ENCODE results near the gene HCK.
A peak's percentile ranks its signal among the peaks of the same experiment; 100 is the strongest.

Gene HCK

DNA sequence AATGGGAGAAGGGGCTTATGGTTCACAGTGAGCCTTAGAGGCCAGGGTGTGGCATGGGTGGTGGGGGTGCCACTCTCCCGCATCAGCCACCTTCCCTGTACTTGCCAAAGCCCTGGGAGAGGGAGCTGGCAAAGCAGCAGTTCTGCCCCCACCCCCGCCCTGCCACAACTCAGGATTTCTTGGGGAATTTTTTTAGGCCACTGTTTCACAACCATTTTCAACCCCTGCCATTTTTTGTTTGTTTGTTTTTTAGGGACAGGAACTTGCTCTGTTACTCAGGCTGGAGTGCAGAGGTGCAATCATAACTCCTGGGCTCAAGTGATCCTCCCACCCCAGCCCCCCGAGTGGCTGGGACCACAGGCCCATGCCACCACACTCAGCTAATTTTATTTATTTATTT, 35.0 kb downstream of the HCK start:
- no peak overlapping the region for H3K27ac ChIP-seq
- no peak for TF ChIP-seq CTCF (conservative IDR thresholded peaks at IDR 0.05)
- TF ChIP-seq ZFX (IDR thresholded peaks at IDR 0.05), result no peak

DNA sequence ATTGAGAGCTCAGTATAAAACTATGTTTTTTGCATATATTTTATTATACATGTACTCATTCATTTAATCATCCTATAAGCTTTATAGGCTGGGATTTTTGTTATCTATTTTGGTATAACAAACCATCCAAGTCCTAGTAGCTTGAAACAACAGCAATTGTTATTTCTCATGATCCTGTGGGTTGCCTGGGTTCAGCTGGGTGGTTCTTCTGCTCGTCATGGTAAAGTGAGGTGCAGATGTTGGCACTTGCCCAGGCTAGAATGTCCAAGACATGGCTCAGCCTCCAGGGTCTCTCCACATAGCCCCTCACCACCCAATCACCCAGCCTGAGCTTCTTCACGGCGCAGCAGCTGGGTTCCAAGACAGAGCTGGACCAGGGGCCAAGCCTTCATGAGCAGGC, 36.7 kb downstream of the HCK start:
- no peak overlapping the region for H3K27ac ChIP-seq
- TF ChIP-seq ZFX (IDR thresholded peaks at IDR 0.05) (no peak), CTCF (conservative IDR thresholded peaks at IDR 0.05) (no peak)

DNA sequence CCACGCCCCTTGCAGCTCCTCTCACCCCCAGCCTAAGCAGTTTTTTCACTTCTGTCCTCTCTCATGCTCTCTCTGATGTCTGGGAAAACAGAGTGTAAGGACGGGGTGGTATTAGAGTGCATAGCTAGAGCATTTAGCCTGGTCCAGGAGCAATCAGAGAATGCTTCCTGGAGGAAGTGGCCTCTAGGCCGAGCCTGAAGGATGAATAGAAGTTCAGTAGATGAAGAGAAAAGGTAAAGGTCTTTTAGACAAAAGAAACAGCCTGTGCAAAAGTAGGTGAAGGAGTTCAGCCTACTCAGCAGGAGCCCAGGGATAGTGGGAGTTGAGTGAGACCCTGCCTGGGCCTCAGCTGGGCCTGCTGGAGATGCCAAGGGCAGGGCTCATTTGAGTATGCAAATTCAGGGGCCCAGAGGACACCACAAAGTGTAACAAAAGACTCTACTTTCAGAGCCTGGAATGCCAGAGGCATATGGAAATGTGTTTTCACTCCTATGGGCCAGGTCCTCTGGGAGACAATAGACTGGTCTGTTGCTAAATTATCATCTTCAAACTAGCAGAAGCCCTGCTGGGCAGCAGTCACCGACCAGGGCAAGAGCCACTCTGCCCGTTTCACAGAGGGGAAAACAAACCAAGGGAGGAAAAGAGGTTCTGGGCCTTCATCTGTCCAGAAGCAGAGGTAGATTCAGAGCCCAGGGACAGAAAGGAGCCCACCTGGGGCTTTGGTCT, 37.8 kb downstream of the HCK start:
- TF ChIP-seq CTCF (conservative IDR thresholded peaks at IDR 0.05), result no peak
- no peak for TF ChIP-seq ZFX (IDR thresholded peaks at IDR 0.05)
- H3K27ac ChIP-seq, result no peak overlapping the region

DNA sequence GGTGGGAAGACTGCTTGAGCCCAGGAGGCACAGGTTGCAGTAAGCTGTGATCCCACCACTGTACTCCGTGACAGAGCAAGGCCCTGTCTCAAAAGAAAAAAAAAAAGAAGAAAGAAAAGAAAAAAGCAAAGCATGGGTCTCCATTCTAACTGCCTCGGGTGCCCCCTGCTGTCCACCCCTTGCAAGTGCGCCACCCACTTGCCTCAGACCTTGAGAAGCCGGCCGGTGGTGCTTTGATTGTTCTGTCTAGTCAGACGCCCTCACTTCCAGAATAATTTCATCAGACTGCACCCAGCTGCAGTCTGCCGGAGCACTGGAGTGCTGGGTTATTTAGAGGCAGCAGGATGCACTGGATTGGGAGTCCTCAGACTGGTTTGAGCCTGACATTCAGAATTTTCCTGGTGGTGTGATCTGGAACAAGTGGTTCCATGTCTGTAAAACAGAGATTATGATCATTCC, 39.9 kb downstream of the HCK start:
- H3K27ac ChIP-seq, result no peak overlapping the region
- TF ChIP-seq ZFX (IDR thresholded peaks at IDR 0.05), result no peak
- peak; percentile 98 for TF ChIP-seq CTCF (conservative IDR thresholded peaks at IDR 0.05)

- TF ChIP-seq ZFX (IDR thresholded peaks at IDR 0.05), result no peak
- no peak for TF ChIP-seq CTCF (conservative IDR thresholded peaks at IDR 0.05)
- no peak overlapping the region for H3K27ac ChIP-seq
These were observed 46.7 kb downstream of the HCK start for GRCh38 chr20:32098786-32099185.

DNA sequence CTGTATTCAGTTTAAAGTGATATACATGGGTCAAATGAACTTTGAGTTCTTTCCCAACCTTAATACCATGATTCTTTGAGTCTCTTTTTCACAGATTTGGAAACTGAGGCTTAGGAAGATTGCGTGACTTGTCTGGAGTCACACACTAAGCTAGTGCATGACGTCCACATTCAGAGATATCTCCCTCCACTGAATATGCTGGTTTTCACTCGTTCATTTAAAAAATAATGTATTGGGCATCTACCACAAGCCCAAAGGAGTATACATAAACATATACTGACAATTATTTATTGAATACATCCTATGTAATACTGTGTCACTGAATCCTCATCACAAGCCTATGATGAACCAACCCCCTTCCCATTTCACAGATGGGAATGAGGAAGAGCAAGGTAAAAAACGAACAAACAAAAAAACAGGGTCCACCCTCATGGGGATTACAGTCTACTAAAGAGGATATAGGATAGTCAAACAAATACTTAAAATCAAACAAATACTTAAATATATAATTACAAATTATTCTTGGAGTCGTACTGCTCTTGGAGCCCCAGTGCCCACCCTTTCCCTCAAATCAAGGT, 56.9 kb downstream of the HCK start:
- peak overlapping the region; percentile 94 for H3K27ac ChIP-seq
- TF ChIP-seq ZFX (IDR thresholded peaks at IDR 0.05), result no peak
- no peak for TF ChIP-seq CTCF (conservative IDR thresholded peaks at IDR 0.05)

- peak within 1 kb of the TSS; percentile 94 for H3K27ac ChIP-seq
- no peak for TF ChIP-seq CTCF (conservative IDR thresholded peaks at IDR 0.05)
- peak; percentile 92 for TF ChIP-seq ZFX (IDR thresholded peaks at IDR 0.05)
These were observed 57.5 kb downstream of the HCK start, which contains the start of gene TM9SF4 for GRCh38 chr20:32109392-32110172. TM9SF4 (plus strand) TSS chr20:32109714; CDS start chr20:32109741, 27 bp downstream.

Data from C4-2B (cell line).